Ectodermal cell (in vitro differentiated cells): Measurements from ENCODE around the gene RAB9A.

ENCODE experiments used
- H3K27ac ChIP-seq: 2 replicates; pipeline ENCODE4 v1.7.0; 2013; ENCODE audit warnings: mild to moderate bottlenecking, low read depth, low read length; ENCODE audit not compliant: insufficient read depth, poor library complexity, severe bottlenecking
- H3K27me3 ChIP-seq: 2 replicates; pipeline ENCODE4 v1.7.0; 2013; ENCODE audit warnings: mild to moderate bottlenecking, low read length; ENCODE audit not compliant: insufficient read depth, control insufficient read depth, poor library complexity, severe bottlenecking
- H3K36me3 ChIP-seq: one replicate; pipeline ENCODE4 v1.7.0; 2013; ENCODE audit warnings: low read length; ENCODE audit not compliant: control insufficient read depth, insufficient read depth
- H3K4me1 ChIP-seq: one replicate; pipeline ENCODE4 v1.7.0; 2013; ENCODE audit warnings: low read length; ENCODE audit not compliant: control insufficient read depth, insufficient read depth
- H3K4me3 ChIP-seq: 2 replicates; pipeline ENCODE4 v1.7.0; 2013; ENCODE audit warnings: low read depth, low read length, control low read depth; ENCODE audit not compliant: insufficient read depth
- H3K9me3 ChIP-seq: 2 replicates; pipeline ENCODE4 v1.7.0; 2013; ENCODE audit warnings: mild to moderate bottlenecking, low read length, moderate library complexity; ENCODE audit not compliant: control insufficient read depth
- WGBS, 2 experiments: methylation state at CpG; one replicate each; pipeline ENCODE4 v1.1.7; 2013; ENCODE audit warnings: missing lambda C conversion rate in 2 of 2; 5-methylcytosine and 5-hydroxymethylcytosine counted together

RAB9A gene

DNA sequence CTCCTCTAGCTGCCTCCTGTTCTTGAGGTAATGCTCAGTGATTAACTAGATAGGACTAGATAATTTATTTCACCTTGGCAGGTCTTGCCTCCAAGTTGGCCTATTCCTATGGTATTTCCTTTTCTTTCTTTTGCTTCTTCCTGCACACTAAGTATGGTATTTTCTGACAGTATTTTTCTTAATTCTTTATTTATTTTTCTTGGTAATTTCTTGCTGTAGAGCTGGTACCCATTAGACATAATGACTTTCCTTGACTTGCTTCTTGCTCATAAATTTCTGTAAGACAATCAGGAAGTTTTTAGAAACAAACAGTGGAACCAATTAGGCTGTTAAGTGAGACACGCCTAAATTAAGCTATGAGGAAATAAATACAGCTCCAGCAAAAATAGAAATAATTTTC, 9.5 kb downstream of the RAB9A start:
- Histone ChIP-seq H3K27ac (no peak overlapping the region), H3K27me3 (no peaks in the 10 kb centered on the region), H3K36me3 (no peaks in the 10 kb centered on the region), H3K4me3 (no peak overlapping the region), H3K4me1 (no peaks in the 10 kb centered on the region), H3K9me3 (no peaks in the 10 kb centered on the region)
- WGBS, 2 experiments = 80% methylated on average over 1 of the region's 1 CpG; no CpG with 5 or more reads in 1 of the 2 experiments

DNA sequence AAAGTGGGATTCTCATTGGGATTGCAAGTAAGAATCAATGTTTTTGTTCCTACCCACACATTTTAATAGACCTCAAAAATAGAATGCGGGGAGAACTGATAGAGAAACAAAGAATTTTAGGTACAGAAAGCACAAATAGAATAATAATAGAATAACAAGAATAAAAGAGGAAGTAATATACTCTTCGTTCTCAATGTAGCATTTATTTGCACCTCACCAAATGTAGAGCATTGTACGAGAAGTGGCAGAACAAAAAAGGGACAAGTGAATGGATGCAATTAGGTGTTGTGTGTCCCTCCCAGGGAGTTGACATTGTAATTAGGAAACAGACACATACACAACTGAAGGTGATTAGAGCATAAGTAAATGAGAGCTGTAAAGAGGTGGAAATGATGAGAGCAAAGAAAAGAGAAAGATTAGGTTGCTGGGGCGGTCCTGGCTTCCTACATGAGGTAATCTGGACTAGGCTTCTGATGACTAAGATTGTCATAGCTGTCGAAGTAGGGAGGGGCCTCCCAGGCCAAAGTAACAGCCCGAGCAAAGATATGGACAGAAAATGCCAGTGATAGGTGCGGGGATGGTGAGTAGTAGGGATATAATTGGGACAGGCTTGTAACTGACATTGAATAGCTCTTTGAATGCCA, 10.4 kb downstream of the RAB9A start:
- no peak overlapping the region for H3K27ac ChIP-seq
- no peaks in the 10 kb centered on the region for H3K9me3 ChIP-seq
- 86 to 87% methylated on average over 4 to 5 of the region's 7 CpGs for WGBS, 2 experiments
- no peaks in the 10 kb centered on the region for H3K4me1 ChIP-seq
- no peaks in the 10 kb centered on the region for H3K27me3 ChIP-seq
- H3K4me3 ChIP-seq = no peak overlapping the region
- no peaks in the 10 kb centered on the region for H3K36me3 ChIP-seq

DNA sequence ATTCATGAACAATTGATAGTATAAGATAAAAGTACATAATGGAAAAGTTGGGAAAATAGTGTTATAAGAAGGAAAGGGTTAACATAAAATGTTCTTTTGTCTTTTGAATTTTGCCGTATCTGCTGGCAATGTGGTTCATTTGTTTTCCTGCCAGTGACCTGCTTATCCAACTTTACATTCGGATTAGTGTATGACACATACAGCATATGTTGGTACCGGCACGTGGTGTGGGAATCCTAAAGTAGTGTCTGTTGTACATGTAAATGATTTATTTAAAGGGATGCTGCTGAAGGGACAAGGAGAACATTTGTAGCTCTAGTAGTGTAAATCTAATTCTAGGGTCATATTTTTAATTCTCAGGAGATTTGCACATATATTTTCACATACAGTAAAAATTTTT, 11.5 kb downstream of the RAB9A start:
- no peak overlapping the region for H3K27ac ChIP-seq
- H3K36me3 ChIP-seq = no peaks in the 10 kb centered on the region
- 94 to 100% methylated on average over 4 of the region's 4 CpGs for WGBS, 2 experiments
- H3K9me3 ChIP-seq = no peaks in the 10 kb centered on the region
- H3K27me3 ChIP-seq = no peaks in the 10 kb centered on the region
- H3K4me1 ChIP-seq = no peaks in the 10 kb centered on the region
- H3K4me3 ChIP-seq = no peak overlapping the region

DNA sequence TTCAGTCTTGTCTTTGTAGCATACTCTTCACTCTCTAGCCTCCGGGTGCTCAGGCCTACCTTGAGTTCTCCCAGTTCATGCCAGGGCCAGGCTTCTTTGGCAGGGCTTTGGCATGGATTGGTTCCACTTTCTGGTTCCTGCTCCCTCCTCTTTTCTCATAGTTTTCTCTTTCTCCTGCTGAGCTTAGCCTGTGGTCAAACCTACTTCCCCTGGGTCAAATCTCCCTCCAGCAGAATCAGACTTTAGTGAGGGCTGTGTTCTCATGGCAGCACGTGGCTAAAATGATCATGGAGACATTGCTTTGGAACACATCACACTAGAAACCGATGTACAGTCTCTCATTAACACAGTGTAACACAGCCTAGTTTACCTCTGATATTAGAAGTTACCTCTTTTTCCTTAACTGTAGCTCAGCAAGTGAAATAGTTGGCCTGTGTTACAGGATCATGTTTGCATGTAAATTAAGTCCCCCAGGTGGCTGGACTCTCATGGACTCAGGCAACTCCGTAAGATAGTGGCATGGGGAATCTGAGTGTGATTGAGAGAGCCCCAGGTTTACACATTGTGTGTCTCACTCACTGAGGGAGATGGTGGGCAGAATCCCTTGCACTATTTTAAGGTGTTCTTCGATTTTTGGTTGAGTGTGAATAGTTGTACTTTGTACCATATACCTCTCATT, 13.3 kb downstream of the RAB9A start:
- H3K27me3 ChIP-seq = no peaks in the 10 kb centered on the region
- no peaks in the 10 kb centered on the region for H3K4me1 ChIP-seq
- H3K4me3 ChIP-seq = no peak overlapping the region
- no peaks in the 10 kb centered on the region for H3K36me3 ChIP-seq
- H3K27ac ChIP-seq = no peak overlapping the region
- no peaks in the 10 kb centered on the region for H3K9me3 ChIP-seq
- WGBS, 2 experiments = 84 to 91% methylated on average over 4 to 5 of the region's 5 CpGs

DNA sequence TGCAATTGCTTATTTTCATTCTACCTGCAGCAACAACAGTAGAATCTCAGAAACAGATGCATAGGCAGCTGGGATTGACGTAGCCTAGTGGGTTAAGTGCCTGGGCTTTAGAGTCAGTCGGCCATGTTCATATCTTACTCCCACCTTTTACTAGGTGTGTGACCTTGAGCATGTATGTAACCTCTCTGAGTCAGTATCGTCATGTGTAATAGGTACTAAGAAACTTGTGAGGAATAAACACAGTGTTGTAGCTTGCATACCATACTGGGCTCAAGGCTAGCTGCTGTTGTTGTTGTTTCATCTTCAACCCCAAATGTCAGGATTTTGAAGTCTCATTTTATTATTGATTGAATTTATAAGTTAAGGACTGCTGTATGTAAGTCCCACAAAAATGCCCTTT, 14.2 kb downstream of the RAB9A start:
- H3K4me1 ChIP-seq = no peaks in the 10 kb centered on the region
- no peaks in the 10 kb centered on the region for H3K27me3 ChIP-seq
- H3K9me3 ChIP-seq = no peaks in the 10 kb centered on the region
- no peak overlapping the region for H3K27ac ChIP-seq
- H3K4me3 ChIP-seq = no peak overlapping the region
- WGBS, 2 experiments = 95 to 100% methylated on average over 1 to 3 of the region's 3 CpGs
- H3K36me3 ChIP-seq = no peaks in the 10 kb centered on the region

DNA sequence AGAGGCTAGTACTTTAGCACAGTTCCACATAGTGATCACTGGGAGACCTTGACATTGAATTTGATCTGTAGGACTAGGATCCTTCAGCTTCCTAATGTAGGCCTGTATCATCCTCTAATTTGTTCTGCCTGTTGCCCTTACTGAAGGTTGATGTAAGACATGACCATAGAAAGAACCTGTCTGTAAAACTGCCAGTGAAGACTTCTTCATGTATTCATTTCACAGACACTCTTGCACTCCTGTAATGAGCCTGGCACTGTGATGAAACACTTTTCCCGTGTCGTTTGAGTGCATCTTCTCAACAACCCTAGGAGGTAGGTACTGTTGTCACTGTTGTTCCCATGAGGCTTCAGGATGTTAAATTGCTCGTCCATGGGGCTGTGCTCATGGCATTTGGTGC, 14.7 kb downstream of the RAB9A start:
- Histone ChIP-seq H3K36me3 (no peaks in the 10 kb centered on the region), H3K9me3 (no peaks in the 10 kb centered on the region), H3K27ac (no peak overlapping the region), H3K27me3 (no peaks in the 10 kb centered on the region), H3K4me1 (no peaks in the 10 kb centered on the region), H3K4me3 (no peak overlapping the region)
- WGBS, 2 experiments = 93 to 96% methylated on average over 3 of the region's 3 CpGs

DNA sequence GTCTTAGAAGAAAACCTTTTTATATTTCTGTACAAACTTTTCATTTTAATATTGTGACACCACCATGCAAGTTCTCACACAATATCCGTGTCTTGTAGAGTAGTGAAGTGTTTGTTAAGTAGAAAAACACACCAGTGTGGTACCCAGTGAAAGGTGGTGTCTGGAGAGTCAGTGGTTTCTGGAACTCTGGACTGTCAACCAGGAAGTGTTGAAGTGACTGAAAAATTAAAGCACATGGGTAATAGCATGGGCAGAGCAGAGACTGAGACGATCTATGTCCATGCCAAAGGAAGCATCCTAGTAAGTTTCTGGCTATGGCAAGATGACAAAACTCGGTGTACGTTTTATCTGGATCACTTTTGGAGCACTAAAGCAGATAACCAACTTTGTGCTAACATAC, 22.2 kb downstream of the RAB9A start:
- H3K27ac ChIP-seq = no peak overlapping the region
- WGBS, 2 experiments = 90 to 93% methylated on average over 4 of the region's 4 CpGs
- peaks cover 7% of the 10 kb centered on the region for H3K36me3 ChIP-seq

DNA sequence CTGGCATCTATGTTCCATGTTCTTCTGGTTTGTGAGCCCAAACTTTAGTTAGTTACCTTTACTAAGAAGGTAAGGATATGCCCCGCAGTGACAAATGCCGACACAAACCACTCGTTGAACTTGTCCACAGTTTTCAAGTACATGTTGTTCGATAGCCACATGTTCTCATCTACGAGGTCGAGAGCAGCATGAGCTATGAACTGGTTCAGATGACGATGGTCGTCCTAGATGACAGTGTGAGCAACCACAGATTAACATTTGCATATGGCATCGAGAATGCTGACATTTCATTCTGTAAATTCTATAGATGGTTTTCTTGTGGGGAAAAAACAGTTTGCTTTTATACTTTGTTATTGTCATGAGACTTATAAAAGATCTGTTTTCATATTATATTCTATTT, 27.5 kb downstream of the RAB9A start:
- Histone ChIP-seq H3K27ac (no peak overlapping the region), H3K9me3 (no peaks in the 10 kb centered on the region), H3K4me3 (no peak overlapping the region), H3K36me3 (peaks cover 4% of the 10 kb centered on the region), H3K27me3 (no peaks in the 10 kb centered on the region), H3K4me1 (no peaks in the 10 kb centered on the region)
- WGBS, 2 experiments = 97 to 99% methylated on average over 9 of the region's 9 CpGs

More for the DNA sequence above, 22.2 kb downstream of the RAB9A start:
- no peak overlapping the region for H3K4me3 ChIP-seq
- H3K27me3 ChIP-seq = no peaks in the 10 kb centered on the region
- no peaks in the 10 kb centered on the region for H3K4me1 ChIP-seq
- H3K9me3 ChIP-seq = no peaks in the 10 kb centered on the region

DNA sequence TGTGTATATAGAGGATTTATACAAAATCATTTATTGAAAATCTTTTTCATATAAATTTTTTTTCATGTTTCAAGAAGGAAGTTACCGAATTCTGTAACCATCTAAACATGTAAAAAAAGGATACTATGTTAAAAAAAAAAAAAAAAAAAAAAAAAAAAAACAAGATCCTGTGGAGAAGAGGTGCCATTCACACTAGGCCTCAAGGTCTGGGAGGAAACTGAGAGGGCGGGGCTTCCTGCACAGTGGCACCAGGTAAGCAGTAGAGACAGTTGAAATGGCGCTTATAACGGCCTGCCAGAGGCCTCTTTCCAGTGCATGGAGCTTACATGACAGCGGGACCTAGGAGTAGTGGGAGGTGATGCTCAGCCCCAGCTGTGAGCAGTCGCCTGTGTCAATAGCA, 28.0 kb downstream of the RAB9A start:
- Histone ChIP-seq H3K4me3 (no peak overlapping the region), H3K9me3 (no peaks in the 10 kb centered on the region), H3K27ac (no peak overlapping the region), H3K27me3 (no peaks in the 10 kb centered on the region), H3K36me3 (peaks cover 4% of the 10 kb centered on the region), H3K4me1 (no peaks in the 10 kb centered on the region)
- WGBS, 2 experiments = 94 to 95% methylated on average over 5 of the region's 6 CpGs

DNA sequence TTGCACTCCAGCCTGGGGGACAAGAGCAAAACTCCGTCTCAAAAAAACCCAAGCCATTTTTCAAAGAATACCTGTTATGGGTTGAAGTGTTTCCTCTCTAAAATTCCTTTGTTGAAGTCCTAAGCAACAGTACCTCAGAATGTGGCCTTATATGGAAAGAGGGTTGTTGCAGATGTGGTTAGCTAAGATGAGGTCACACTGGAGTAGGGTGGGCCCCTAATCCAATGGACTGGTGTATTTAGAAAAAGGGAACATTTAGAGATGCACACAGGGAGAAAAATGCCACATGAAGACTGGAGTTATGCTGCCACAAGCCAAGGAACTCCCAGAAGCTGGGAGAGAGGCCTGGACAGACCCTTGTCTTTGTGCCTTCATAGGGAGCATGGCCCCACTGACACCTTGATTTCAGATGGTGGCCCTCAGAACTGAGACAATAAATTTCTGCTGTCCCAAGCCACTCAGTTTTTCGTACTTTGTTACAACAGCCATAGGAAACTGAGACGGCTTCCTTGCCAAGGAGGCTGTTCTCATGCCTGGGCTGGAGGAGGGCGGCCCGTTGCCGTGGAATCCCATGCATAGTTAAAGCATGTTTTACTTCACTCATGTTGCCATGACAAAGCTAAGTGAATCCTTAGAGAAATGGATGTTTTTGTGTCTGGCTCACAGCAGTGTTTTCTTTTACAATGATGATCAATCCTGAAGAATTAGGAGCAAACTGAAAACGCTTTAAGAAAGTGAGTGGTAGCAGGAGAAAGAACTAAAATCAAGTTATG, 29.0 kb downstream of the RAB9A start:
- 81 to 91% methylated on average over 6 to 7 of the region's 7 CpGs for WGBS, 2 experiments
- Histone ChIP-seq H3K36me3 (peaks cover 4% of the 10 kb centered on the region), H3K27ac (peak overlapping the region; percentile 85), H3K4me1 (no peaks in the 10 kb centered on the region), H3K4me3 (no peak overlapping the region), H3K9me3 (no peaks in the 10 kb centered on the region), H3K27me3 (no peaks in the 10 kb centered on the region)
